ENCODE measurements around the gene MFGE8. TPM values are rescaled to one million over a fixed set of nuclear protein-coding genes. Genes with fewer than 3 reads are reported as not detected.

MFGE8 gene
- total RNA-seq, 1 experiment from 2014 or later, result 32.0 TPM

- peak; percentile 77 for DNase-seq
- POLR2A ChIA-PET (ENCODE audit: unreplicated experiment), result no interaction called here
Observed at GRCh38 chr15:88897456-88898194, 15.6 kb downstream of the MFGE8 start.

GRCh38 chr15:88897142-88897455, 16.1 kb downstream of the MFGE8 start:
- no peak overlapping the region for H3K27ac ChIP-seq (ENCODE audit: low read length)
- no peak overlapping the region for H3K4me3 ChIP-seq (ENCODE audit: low read length)
- no peaks in the 10 kb centered on the region for H3F3A ChIP-seq (ENCODE audit: low read length, unreplicated experiment)
- H3K9me3 ChIP-seq (ENCODE audit: low read length), result no peaks in the 10 kb centered on the region
- ChIA-PET CTCF (no interaction called here), POLR2A (ENCODE audit: unreplicated experiment) (no interaction called here)
- no peak overlapping the region for H2AFZ ChIP-seq (ENCODE audit: low read length)
- H3K27me3 ChIP-seq (ENCODE audit: low read length), result no peaks in the 10 kb centered on the region
- ATAC-seq (no peak), DNase-seq (no peak)
- no peaks in the 10 kb centered on the region for H4K20me1 ChIP-seq (ENCODE audit: low read length)
- no peaks in the 10 kb centered on the region for H3K79me2 ChIP-seq (ENCODE audit: low read length)
- BruUV-seq (replicated peaks), result no TSS peak
- TF ChIP-seq EZH2 (IDR thresholded peaks at IDR 0.05; ENCODE audit: low read length, unreplicated experiment) (no peak), EZH2phosphoT487 (IDR thresholded peaks at IDR 0.05; ENCODE audit: borderline replicate concordance, low read length) (no peak)
- TF ChIP-seq, protein P1, sequence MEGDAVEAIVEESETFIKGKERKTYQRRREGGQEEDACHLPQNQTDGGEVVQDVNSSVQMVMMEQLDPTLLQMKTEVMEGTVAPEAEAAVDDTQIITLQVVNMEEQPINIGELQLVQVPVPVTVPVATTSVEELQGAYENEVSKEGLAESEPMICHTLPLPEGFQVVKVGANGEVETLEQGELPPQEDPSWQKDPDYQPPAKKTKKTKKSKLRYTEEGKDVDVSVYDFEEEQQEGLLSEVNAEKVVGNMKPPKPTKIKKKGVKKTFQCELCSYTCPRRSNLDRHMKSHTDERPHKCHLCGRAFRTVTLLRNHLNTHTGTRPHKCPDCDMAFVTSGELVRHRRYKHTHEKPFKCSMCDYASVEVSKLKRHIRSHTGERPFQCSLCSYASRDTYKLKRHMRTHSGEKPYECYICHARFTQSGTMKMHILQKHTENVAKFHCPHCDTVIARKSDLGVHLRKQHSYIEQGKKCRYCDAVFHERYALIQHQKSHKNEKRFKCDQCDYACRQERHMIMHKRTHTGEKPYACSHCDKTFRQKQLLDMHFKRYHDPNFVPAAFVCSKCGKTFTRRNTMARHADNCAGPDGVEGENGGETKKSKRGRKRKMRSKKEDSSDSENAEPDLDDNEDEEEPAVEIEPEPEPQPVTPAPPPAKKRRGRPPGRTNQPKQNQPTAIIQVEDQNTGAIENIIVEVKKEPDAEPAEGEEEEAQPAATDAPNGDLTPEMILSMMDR (conservative IDR thresholded peaks at IDR 0.05; ENCODE audit: low read depth, low read length), result no peak
- no peaks in the 10 kb centered on the region for H3K36me3 ChIP-seq (ENCODE audit: low read depth, low read length)
- no peak overlapping the region for H3K9ac ChIP-seq (ENCODE audit: low read length)
- no peaks in the 10 kb centered on the region for H3K9me2 ChIP-seq (replicated peaks; ENCODE audit: low read length)
- H3K4me2 ChIP-seq (ENCODE audit: low read length), result no peak overlapping the region
- H3K4me1 ChIP-seq (ENCODE audit: insufficient read depth, low read length), result peaks cover 15% of the 10 kb centered on the region
- intact Hi-C loops (cut with micrococcal nuclease), result no loop called here

More at GRCh38 chr15:88897456-88898194, 15.6 kb downstream of the MFGE8 start:
- Histone ChIP-seq H3K4me3 (ENCODE audit: low read length) (no peak overlapping the region), H3K27ac (ENCODE audit: low read length) (no peak overlapping the region), H4K20me1 (ENCODE audit: low read length) (no peaks in the 10 kb centered on the region), H3K9me3 (ENCODE audit: low read length) (no peaks in the 10 kb centered on the region), H3K36me3 (ENCODE audit: low read depth, low read length) (no peaks in the 10 kb centered on the region), H3F3A (ENCODE audit: low read length, unreplicated experiment) (no peaks in the 10 kb centered on the region), H3K4me1 (ENCODE audit: insufficient read depth, low read length) (peaks cover 15% of the 10 kb centered on the region), H3K4me2 (ENCODE audit: low read length) (no peak overlapping the region), H3K79me2 (ENCODE audit: low read length) (no peaks in the 10 kb centered on the region), H3K27me3 (ENCODE audit: low read length) (no peaks in the 10 kb centered on the region), H2AFZ (ENCODE audit: low read length) (no peak overlapping the region), H3K9me2 (replicated peaks; ENCODE audit: low read length) (no peaks in the 10 kb centered on the region), H3K9ac (ENCODE audit: low read length) (no peak overlapping the region)
- no TSS peak for BruUV-seq (replicated peaks)
- no peak for TF ChIP-seq EZH2 (IDR thresholded peaks at IDR 0.05; ENCODE audit: low read length, unreplicated experiment)
- TF ChIP-seq, protein P1 (conservative IDR thresholded peaks at IDR 0.05; ENCODE audit: low read depth, low read length), result peak; percentile 61
- TF ChIP-seq EZH2phosphoT487 (IDR thresholded peaks at IDR 0.05; ENCODE audit: borderline replicate concordance, low read length), result no peak
- intact Hi-C loops (cut with micrococcal nuclease), result no loop called here
- peak; percentile 91 for ATAC-seq
- CTCF ChIA-PET, result no interaction called here

DNA sequence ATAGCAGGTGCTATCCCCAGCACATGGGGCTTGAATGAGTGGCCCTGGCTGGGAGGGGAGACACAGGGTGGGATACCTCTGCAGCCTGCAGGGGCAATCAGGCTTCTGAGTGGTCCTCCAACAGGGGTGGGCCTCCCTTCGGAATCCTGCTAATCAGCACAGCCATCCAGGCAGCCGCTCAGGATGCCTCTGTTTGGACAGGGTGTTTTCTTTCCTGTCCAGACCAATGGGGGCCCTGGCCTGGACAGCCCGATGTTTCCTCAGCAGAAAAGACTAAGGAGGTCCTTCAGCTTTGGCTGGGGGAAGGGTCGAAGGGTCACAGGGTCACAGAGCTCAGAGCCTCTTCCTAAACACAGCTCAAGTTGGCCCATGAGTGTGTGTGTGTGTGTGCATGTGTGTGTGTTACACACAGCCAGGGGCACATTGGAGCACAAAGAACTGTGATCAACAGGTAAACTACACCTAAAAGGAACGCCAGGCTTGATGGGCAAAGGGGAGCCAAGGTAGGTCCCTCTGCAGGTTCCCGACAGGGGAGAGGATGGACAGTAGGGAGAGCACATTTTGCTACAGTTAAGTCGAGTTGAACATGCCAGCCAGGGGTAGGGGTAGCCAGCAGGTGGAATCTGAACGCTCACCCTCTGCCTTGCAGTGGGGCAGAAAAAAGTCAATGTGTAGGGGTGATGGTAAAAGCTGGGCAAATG, 16.7 kb downstream of the MFGE8 start:
- DNase-seq, result no peak

More for the DNA sequence above, 16.7 kb downstream of the MFGE8 start:
- Histone ChIP-seq H3K4me1 (ENCODE audit: insufficient read depth, low read length) (peaks cover 15% of the 10 kb centered on the region), H4K20me1 (ENCODE audit: low read length) (no peaks in the 10 kb centered on the region), H3K27ac (ENCODE audit: low read length) (no peak overlapping the region), H3K4me3 (ENCODE audit: low read length) (no peak overlapping the region), H2AFZ (ENCODE audit: low read length) (no peak overlapping the region), H3F3A (ENCODE audit: low read length, unreplicated experiment) (no peaks in the 10 kb centered on the region), H3K4me2 (ENCODE audit: low read length) (no peak overlapping the region), H3K79me2 (ENCODE audit: low read length) (no peaks in the 10 kb centered on the region), H3K27me3 (ENCODE audit: low read length) (no peaks in the 10 kb centered on the region), H3K9me2 (replicated peaks; ENCODE audit: low read length) (no peaks in the 10 kb centered on the region), H3K9ac (ENCODE audit: low read length) (no peak overlapping the region), H3K9me3 (ENCODE audit: low read length) (no peaks in the 10 kb centered on the region), H3K36me3 (ENCODE audit: low read depth, low read length) (no peaks in the 10 kb centered on the region)
- BruUV-seq (replicated peaks), result no TSS peak
- ChIA-PET CTCF (no interaction called here), POLR2A (ENCODE audit: unreplicated experiment) (no interaction called here)
- TF ChIP-seq EZH2 (IDR thresholded peaks at IDR 0.05; ENCODE audit: low read length, unreplicated experiment) (no peak), EZH2phosphoT487 (IDR thresholded peaks at IDR 0.05; ENCODE audit: borderline replicate concordance, low read length) (no peak)
- TF ChIP-seq, protein P1 (conservative IDR thresholded peaks at IDR 0.05; ENCODE audit: low read depth, low read length), result no peak
- ATAC-seq, result no peak
- intact Hi-C loops (cut with micrococcal nuclease), result no loop called here

All from PC-3 (cell line).